ENCODE results near the gene AKAP6. TPM values are rescaled to one million over a fixed set of nuclear protein-coding genes. Genes with fewer than 3 reads are reported as not detected.

The AKAP6 gene
- total RNA-seq, 1 experiment from 2014 or later: 2.0 TPM

DNA sequence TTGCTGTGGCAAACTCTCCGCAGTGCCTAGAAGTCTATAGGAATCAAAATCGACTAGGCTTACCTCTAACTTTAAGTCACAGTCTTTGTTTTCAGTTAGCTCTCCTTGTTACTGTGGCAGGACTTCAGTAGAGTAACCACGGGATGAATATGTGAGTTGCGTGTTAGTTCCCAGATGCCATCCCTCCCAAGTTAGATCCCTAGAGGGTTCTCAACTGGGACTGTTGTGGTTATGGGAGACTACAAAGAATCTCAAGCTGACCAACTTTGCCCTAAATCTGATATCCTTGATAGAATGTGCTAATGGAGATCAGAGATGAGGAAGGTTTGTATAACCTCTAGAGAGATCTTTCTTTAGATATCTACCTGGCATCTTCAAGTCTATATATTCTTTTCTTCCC is 208.1 kb downstream of the AKAP6 start:
- in situ Hi-C loops (cut with HindIII; ENCODE audit: low pct_unique_long_range_greater_than_20kb, low sequenced_read_pairs): no loop called here
- no peak for DNase-seq (ENCODE audit: low read depth)

- no peak for DNase-seq (ENCODE audit: low read depth)
- in situ Hi-C loops (cut with HindIII; ENCODE audit: low pct_unique_long_range_greater_than_20kb, low sequenced_read_pairs): no loop called here
Observed at GRCh38 chr14:32542507-32542906, 213.4 kb downstream of the AKAP6 start.

DNA sequence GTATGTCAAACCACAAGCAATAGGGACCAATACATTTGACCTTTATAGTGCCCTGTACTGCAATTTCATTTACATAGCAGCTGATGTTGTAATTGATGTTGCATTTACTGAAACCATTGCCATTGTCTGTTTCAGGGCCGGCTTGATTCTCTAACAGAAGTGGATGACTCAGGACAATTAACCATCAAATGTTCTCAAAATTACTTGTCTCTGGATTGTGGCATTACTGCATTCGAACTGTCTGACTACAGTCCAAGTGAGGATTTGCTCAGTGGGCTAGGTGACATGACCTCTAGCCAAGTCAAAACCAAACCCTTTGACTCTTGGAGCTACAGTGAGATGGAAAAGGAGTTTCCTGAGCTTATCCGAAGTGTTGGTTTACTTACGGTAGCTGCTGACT is 216.0 kb downstream of the AKAP6 start:
- in situ Hi-C loops (cut with HindIII; ENCODE audit: low pct_unique_long_range_greater_than_20kb, low sequenced_read_pairs): no loop called here
- DNase-seq (ENCODE audit: low read depth): no peak

GRCh38 chr14:32545506-32546210 is 216.6 kb downstream of the AKAP6 start:
- DNase-seq (ENCODE audit: low read depth): no peak
- in situ Hi-C loops (cut with HindIII; ENCODE audit: low pct_unique_long_range_greater_than_20kb, low sequenced_read_pairs): no loop called here

- DNase-seq (ENCODE audit: low read depth): no peak
- in situ Hi-C loops (cut with HindIII; ENCODE audit: low pct_unique_long_range_greater_than_20kb, low sequenced_read_pairs): no loop called here
Observed at GRCh38 chr14:32546246-32546645, 217.1 kb downstream of the AKAP6 start.

DNA sequence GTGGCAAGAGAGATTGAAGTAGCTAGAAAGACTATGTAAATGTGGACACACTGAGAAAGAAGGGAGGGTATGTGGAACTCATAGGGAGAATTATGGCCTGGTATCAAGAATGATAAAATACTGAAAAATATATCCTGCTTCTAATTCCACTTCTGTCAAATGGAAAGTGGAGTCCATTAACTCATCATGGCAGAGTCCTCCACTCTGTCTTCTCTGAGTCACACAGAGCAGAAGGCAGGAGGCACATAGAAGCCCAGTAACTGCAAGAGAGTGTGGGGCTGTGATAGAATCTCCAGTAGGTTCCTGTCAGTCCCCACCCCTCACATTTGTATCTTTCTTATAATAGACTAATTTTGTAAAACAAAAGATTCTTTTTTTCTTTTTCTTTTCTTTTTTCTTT is 223.7 kb downstream of the AKAP6 start:
- in situ Hi-C loops (cut with HindIII; ENCODE audit: low pct_unique_long_range_greater_than_20kb, low sequenced_read_pairs): no loop called here
- DNase-seq (ENCODE audit: low read depth): no peak

DNA sequence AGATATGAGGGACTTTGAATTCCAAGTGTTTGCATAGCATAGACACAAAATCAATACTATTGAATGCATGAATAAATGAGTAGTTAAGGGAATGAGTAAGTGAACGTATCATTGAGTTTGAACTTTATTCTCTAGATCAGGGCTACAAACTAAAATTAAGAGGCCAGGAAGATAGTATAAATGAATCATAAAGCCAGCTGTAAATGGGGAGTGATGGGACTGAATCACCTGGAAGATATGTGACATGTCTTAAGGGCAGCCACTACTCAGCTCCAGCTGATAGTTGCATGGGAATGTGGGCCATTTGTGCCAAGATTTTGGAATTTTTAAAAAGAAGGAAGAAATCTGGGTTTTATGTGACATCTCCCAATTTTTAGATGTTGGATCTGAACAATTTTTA is 229.9 kb downstream of the AKAP6 start:
- in situ Hi-C loops (cut with HindIII; ENCODE audit: low pct_unique_long_range_greater_than_20kb, low sequenced_read_pairs): no loop called here
- DNase-seq (ENCODE audit: low read depth): no peak

- in situ Hi-C loops (cut with HindIII; ENCODE audit: low pct_unique_long_range_greater_than_20kb, low sequenced_read_pairs): no loop called here
- no peak for DNase-seq (ENCODE audit: low read depth)
Observed at GRCh38 chr14:32559590-32559989, 230.5 kb downstream of the AKAP6 start.

- in situ Hi-C loops (cut with HindIII; ENCODE audit: low pct_unique_long_range_greater_than_20kb, low sequenced_read_pairs): no loop called here
- peak; percentile 42 for DNase-seq (ENCODE audit: low read depth)
Observed at GRCh38 chr14:32560209-32560857, 231.2 kb downstream of the AKAP6 start.

- no peak for DNase-seq (ENCODE audit: low read depth)
Observed at GRCh38 chr14:32561520-32561919, 232.4 kb downstream of the AKAP6 start.

GRCh38 chr14:32564596-32564995 is 235.5 kb downstream of the AKAP6 start:
- DNase-seq (ENCODE audit: low read depth): no peak
- in situ Hi-C loops (cut with HindIII; ENCODE audit: low pct_unique_long_range_greater_than_20kb, low sequenced_read_pairs): no loop called here

More at GRCh38 chr14:32561520-32561919, 232.4 kb downstream of the AKAP6 start:
- in situ Hi-C loops (cut with HindIII; ENCODE audit: low pct_unique_long_range_greater_than_20kb, low sequenced_read_pairs): no loop called here

DNA sequence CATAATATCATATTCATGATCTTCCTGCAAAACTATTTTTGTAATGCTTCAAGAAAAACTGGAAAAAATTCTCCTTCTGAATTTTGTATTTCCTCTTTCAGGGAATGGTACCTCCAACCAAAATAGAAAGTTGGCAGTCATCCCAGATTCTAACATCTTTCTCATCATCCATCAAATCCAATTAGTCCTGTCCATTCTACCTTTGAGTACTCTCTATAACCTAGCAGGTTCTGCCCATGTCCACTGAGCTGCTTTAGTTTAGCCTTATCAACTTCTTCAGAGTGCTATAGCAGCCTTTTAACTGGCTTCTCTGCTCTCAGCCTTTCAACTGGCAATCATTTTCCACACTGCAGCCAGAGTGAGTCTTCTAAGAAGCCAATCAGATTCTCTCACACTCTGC is 236.2 kb downstream of the AKAP6 start:
- in situ Hi-C loops (cut with HindIII; ENCODE audit: low pct_unique_long_range_greater_than_20kb, low sequenced_read_pairs): no loop called here
- DNase-seq (ENCODE audit: low read depth): no peak

- peak; percentile 33 for DNase-seq (ENCODE audit: low read depth)
Observed at GRCh38 chr14:32567543-32568384, 238.7 kb downstream of the AKAP6 start.

DNA sequence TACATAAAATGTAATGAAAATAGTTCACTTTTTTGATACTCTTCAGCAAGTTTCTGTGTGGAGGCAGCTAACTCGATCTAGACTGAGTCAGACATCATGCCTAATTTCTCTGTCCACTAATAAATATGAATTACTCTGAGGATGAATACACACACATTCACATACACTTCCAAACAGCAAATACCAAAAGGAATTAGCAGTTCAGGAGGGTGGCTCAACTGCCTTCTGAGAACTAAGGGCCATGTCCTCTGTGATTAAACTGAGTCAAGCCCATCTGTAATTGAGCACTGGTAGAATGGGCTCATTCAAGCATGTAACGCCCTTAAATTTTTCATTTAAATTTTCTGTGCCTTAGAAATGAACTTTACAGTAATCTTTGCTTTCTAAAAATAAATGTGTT is 242.5 kb downstream of the AKAP6 start:
- DNase-seq (ENCODE audit: low read depth): no peak
- in situ Hi-C loops (cut with HindIII; ENCODE audit: low pct_unique_long_range_greater_than_20kb, low sequenced_read_pairs): no loop called here

More at GRCh38 chr14:32567543-32568384, 238.7 kb downstream of the AKAP6 start:
- in situ Hi-C loops (cut with HindIII; ENCODE audit: low pct_unique_long_range_greater_than_20kb, low sequenced_read_pairs): no loop called here

- no peak for DNase-seq (ENCODE audit: low read depth)
- in situ Hi-C loops (cut with HindIII; ENCODE audit: low pct_unique_long_range_greater_than_20kb, low sequenced_read_pairs): no loop called here
Observed at GRCh38 chr14:32571995-32572866, 243.1 kb downstream of the AKAP6 start.

GRCh38 chr14:32572867-32573150 is 243.7 kb downstream of the AKAP6 start:
- no peak for DNase-seq (ENCODE audit: low read depth)
- in situ Hi-C loops (cut with HindIII; ENCODE audit: low pct_unique_long_range_greater_than_20kb, low sequenced_read_pairs): no loop called here

- no peak for DNase-seq (ENCODE audit: low read depth)
- in situ Hi-C loops (cut with HindIII; ENCODE audit: low pct_unique_long_range_greater_than_20kb, low sequenced_read_pairs): no loop called here
Observed at GRCh38 chr14:32574269-32574668, 245.2 kb downstream of the AKAP6 start.

DNA sequence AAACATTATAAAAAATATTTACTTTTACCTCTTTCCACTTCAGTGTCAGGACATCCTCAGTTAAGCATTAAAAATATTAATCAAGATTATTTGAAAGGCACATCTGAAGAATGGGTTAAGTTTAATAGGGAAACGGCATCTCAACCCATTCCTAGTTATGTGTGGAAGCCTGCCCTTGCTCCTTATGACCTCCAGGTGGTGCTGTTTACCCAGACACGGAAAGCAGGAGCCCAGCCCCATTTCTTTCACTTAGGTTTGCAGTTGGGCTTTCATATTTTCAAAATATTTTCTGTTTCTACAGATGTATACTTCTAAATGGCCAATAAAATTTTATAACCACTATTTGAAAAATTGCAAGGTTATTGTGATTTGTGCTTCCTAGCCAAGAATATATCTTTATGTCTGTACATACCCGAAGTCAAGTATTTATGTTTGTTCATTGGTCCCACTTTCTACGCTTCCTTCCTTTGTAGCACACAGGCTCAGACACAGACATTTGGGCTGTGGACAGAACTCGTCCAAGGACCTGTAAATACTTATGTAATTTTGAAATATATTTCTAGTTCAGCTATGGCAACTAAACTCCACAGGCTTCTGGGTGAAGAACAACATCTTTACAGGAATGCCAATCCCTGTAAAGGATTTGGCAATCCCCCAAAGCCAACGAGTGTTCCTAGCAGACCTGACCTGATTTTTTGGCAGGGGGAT is 247.1 kb downstream of the AKAP6 start:
- in situ Hi-C loops (cut with HindIII; ENCODE audit: low pct_unique_long_range_greater_than_20kb, low sequenced_read_pairs): no loop called here
- DNase-seq (ENCODE audit: low read depth): peak; percentile 17

All from Caki2 (cell line).